NCI-H748 (cell line): ENCODE results near the gene DHRS2.
A peak's percentile ranks its signal among the peaks of the same experiment; 100 is the strongest.
"Not testable (repeated sequence)": the region's sequence is repeated elsewhere in the genome, so short reads cannot be mapped to it uniquely, and the experiment has no call there.

Source experiments
- DNase-seq: peaks from one replicate; lab custom pipeline; 2025; ENCODE audit not compliant: unreplicated experiment; lab: John Stamatoyannopoulos, UW

DHRS2 gene

GRCh38 chr14:23636317-23637211 is at the start of gene DHRS2:
DHRS2 (plus strand) TSS chr14:23636364; CDS start chr14:23638865, 2,501 bp downstream.
- DNase-seq: no peak

GRCh38 chr14:23588884-23589598 is 47.1 kb upstream of the DHRS2 start:
- peak; percentile 79 for DNase-seq

- no peak for DNase-seq
Measured at GRCh38 chr14:23589606-23590005, 46.6 kb upstream of the DHRS2 start.

- DNase-seq: no peak
Measured at GRCh38 chr14:23590198-23590597, 46.0 kb upstream of the DHRS2 start.

- DNase-seq: not testable (repeated sequence)
Measured at GRCh38 chr14:23594191-23594590, 42.0 kb upstream of the DHRS2 start.

- no peak for DNase-seq
Measured at GRCh38 chr14:23600322-23600707, 35.8 kb upstream of the DHRS2 start.

GRCh38 chr14:23600806-23601205 is 35.4 kb upstream of the DHRS2 start:
- no peak for DNase-seq

GRCh38 chr14:23601424-23601823 is 34.7 kb upstream of the DHRS2 start:
- no peak for DNase-seq

- DNase-seq: no peak
Measured at GRCh38 chr14:23601845-23602180, 34.4 kb upstream of the DHRS2 start.

- no peak for DNase-seq
Measured at GRCh38 chr14:23602181-23603095, 33.7 kb upstream of the DHRS2 start.

- DNase-seq: no peak
Measured at GRCh38 chr14:23603103-23603502, 33.1 kb upstream of the DHRS2 start.

- no peak for DNase-seq
Measured at GRCh38 chr14:23604148-23604547, 32.0 kb upstream of the DHRS2 start.

GRCh38 chr14:23604675-23605170 is 31.4 kb upstream of the DHRS2 start:
- no peak for DNase-seq

GRCh38 chr14:23605931-23606585 is 30.1 kb upstream of the DHRS2 start:
- no peak for DNase-seq

GRCh38 chr14:23608454-23608853 is 27.7 kb upstream of the DHRS2 start:
- DNase-seq: no peak

GRCh38 chr14:23609001-23609400 is 27.2 kb upstream of the DHRS2 start:
- no peak for DNase-seq

- not testable (repeated sequence) for DNase-seq
Measured at GRCh38 chr14:23609411-23610089, 26.6 kb upstream of the DHRS2 start.

- no peak for DNase-seq
Measured at GRCh38 chr14:23610090-23610814, 25.9 kb upstream of the DHRS2 start.

GRCh38 chr14:23610815-23611289 is 25.3 kb upstream of the DHRS2 start:
- no peak for DNase-seq
